ENCODE measurements around the gene SIDT2. TPM values are rescaled to one million over a fixed set of nuclear protein-coding genes. Genes with fewer than 3 reads are reported as not detected.

SIDT2 gene
- total RNA-seq, 1 experiment from 2014 or later: 37.0 TPM

DNA sequence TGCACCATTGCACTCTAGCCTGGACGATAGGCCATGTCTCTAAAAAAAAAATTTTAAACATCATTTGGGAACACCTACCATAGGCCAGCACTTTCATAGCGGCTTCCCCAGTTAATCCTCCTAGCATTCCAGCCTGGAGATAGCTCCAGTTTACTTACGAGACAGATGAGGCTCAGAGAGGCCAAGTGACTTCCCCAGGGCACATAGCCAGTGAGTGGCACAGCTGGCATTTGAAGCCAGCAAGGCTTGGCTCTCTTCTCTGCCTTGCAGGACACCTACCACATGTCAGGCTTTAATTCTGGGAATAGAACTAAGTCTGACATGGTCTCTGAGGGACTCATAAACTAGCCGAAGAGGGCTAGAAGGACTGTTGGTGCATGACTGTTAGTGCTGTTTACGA lies 15.7 kb downstream of the SIDT2 start:
- no peak overlapping the region for H3K27ac ChIP-seq (ENCODE audit: low read depth, low read length)
- H3K9me2 ChIP-seq (ENCODE audit: insufficient read depth): no peaks in the 10 kb centered on the region
- POLR2A ChIA-PET: no interaction called here
- H3K4me2 ChIP-seq (ENCODE audit: low read length): no peak overlapping the region
- DNase-seq (ENCODE audit: low read depth, low spot score) (no peak), ATAC-seq (no peak)
- H2AFZ ChIP-seq (ENCODE audit: low read depth, low read length, poor library complexity, severe bottlenecking): no peak overlapping the region
- no peaks in the 10 kb centered on the region for H3K9me3 ChIP-seq (ENCODE audit: control insufficient read depth in 1 of 2, insufficient read depth in 1 of 2, low read depth in 1 of 2, low read length in 2 of 2)
- RAD21 ChIA-PET (ENCODE audit: low non-redundant PET in 1 of 2, low total read pairs in 2 of 2, uncharacterized antibody in 2 of 2, unreplicated experiment in 2 of 2): no interaction called here
- no peak overlapping the region for H3K9ac ChIP-seq (ENCODE audit: low read length)
- no peak for TF ChIP-seq EZH2phosphoT487 (IDR thresholded peaks at IDR 0.05; ENCODE audit: borderline replicate concordance)
- no peak overlapping the region for H3K4me3 ChIP-seq (replicated peaks in 1 of 2; ENCODE audit: low read depth in 1 of 2, low read length in 2 of 2)
- H4K20me1 ChIP-seq (ENCODE audit: insufficient read depth): no peaks in the 10 kb centered on the region
- no peaks in the 10 kb centered on the region for H3K27me3 ChIP-seq (ENCODE audit: insufficient read depth, low read length)
- intact Hi-C loops (cut with micrococcal nuclease): no loop called here
- BruUV-seq (replicated peaks): no TSS peak
- peaks cover 3 to 4% of the 10 kb centered on the region in 2 experiments; a peak in 1 of 4 replicates for H3K36me3 ChIP-seq (ENCODE audit: control insufficient read depth in 1 of 2, insufficient read depth in 2 of 2, low read length in 2 of 2)
- H3K79me2 ChIP-seq (ENCODE audit: insufficient read depth, low read length): no peaks in the 10 kb centered on the region
- peaks cover 11 to 19% of the 10 kb centered on the region in 2 experiments for H3K4me1 ChIP-seq (ENCODE audit: control insufficient read depth in 1 of 2, insufficient read depth in 2 of 2, low read length in 2 of 2)
- CTCF ChIA-PET: no interaction called here

DNA sequence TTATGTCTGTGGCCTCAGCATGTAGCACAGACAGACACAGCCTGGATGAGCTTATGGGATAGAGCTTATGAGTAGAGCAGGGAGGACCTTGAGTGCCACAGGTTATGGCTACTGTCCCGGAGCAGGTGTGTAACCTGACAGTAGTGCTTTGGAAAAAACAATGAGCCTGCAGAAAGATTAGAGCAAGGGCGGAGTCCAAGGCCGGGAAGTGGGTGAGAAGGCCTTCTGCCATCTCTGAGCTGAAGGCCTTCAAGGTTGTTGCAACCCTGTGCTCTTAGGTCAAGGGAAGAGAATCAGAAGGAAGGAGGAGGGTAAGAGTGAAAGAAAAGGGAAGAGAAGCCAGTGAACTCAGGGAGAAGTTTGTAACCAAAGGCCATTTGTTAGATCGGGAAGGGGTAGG lies 16.7 kb downstream of the SIDT2 start:
- Histone ChIP-seq H3K4me2 (ENCODE audit: low read length) (no peak overlapping the region), H3K27ac (ENCODE audit: low read depth, low read length) (no peak overlapping the region), H3K9ac (ENCODE audit: low read length) (no peak overlapping the region), H3K4me1 (ENCODE audit: control insufficient read depth in 1 of 2, insufficient read depth in 2 of 2, low read length in 2 of 2) (peaks cover 13 to 26% of the 10 kb centered on the region in 2 experiments), H3K36me3 (ENCODE audit: control insufficient read depth in 1 of 2, insufficient read depth in 2 of 2, low read length in 2 of 2) (no peaks in the 10 kb centered on the region; a peak in 1 of 4 replicates), H3K9me3 (ENCODE audit: control insufficient read depth in 1 of 2, insufficient read depth in 1 of 2, low read depth in 1 of 2, low read length in 2 of 2) (no peaks in the 10 kb centered on the region), H2AFZ (ENCODE audit: low read depth, low read length, poor library complexity, severe bottlenecking) (no peak overlapping the region), H3K27me3 (ENCODE audit: insufficient read depth, low read length) (no peaks in the 10 kb centered on the region), H3K9me2 (ENCODE audit: insufficient read depth) (no peaks in the 10 kb centered on the region), H3K79me2 (ENCODE audit: insufficient read depth, low read length) (no peaks in the 10 kb centered on the region), H3K4me3 (replicated peaks in 1 of 2; ENCODE audit: low read depth in 1 of 2, low read length in 2 of 2) (no peak overlapping the region), H4K20me1 (ENCODE audit: insufficient read depth) (no peaks in the 10 kb centered on the region)
- no peak for DNase-seq (ENCODE audit: low read depth, low spot score)
- no peak for ATAC-seq
- no peak for TF ChIP-seq EZH2phosphoT487 (IDR thresholded peaks at IDR 0.05; ENCODE audit: borderline replicate concordance)
- TF ChIP-seq, protein P1, sequence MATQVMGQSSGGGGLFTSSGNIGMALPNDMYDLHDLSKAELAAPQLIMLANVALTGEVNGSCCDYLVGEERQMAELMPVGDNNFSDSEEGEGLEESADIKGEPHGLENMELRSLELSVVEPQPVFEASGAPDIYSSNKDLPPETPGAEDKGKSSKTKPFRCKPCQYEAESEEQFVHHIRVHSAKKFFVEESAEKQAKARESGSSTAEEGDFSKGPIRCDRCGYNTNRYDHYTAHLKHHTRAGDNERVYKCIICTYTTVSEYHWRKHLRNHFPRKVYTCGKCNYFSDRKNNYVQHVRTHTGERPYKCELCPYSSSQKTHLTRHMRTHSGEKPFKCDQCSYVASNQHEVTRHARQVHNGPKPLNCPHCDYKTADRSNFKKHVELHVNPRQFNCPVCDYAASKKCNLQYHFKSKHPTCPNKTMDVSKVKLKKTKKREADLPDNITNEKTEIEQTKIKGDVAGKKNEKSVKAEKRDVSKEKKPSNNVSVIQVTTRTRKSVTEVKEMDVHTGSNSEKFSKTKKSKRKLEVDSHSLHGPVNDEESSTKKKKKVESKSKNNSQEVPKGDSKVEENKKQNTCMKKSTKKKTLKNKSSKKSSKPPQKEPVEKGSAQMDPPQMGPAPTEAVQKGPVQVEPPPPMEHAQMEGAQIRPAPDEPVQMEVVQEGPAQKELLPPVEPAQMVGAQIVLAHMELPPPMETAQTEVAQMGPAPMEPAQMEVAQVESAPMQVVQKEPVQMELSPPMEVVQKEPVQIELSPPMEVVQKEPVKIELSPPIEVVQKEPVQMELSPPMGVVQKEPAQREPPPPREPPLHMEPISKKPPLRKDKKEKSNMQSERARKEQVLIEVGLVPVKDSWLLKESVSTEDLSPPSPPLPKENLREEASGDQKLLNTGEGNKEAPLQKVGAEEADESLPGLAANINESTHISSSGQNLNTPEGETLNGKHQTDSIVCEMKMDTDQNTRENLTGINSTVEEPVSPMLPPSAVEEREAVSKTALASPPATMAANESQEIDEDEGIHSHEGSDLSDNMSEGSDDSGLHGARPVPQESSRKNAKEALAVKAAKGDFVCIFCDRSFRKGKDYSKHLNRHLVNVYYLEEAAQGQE (IDR thresholded peaks at IDR 0.05; ENCODE audit: low read depth): no peak
- TF ChIP-seq, protein P2, sequence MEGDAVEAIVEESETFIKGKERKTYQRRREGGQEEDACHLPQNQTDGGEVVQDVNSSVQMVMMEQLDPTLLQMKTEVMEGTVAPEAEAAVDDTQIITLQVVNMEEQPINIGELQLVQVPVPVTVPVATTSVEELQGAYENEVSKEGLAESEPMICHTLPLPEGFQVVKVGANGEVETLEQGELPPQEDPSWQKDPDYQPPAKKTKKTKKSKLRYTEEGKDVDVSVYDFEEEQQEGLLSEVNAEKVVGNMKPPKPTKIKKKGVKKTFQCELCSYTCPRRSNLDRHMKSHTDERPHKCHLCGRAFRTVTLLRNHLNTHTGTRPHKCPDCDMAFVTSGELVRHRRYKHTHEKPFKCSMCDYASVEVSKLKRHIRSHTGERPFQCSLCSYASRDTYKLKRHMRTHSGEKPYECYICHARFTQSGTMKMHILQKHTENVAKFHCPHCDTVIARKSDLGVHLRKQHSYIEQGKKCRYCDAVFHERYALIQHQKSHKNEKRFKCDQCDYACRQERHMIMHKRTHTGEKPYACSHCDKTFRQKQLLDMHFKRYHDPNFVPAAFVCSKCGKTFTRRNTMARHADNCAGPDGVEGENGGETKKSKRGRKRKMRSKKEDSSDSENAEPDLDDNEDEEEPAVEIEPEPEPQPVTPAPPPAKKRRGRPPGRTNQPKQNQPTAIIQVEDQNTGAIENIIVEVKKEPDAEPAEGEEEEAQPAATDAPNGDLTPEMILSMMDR (IDR thresholded peaks at IDR 0.05 in 2 of 3, conservative IDR thresholded peaks at IDR 0.05 in 1 of 3; ENCODE audit: borderline replicate concordance in 1 of 3, insufficient read depth in 1 of 3, low read depth in 2 of 3, low read length in 2 of 3): no peak
- TF ChIP-seq CBX3 (IDR thresholded peaks at IDR 0.05; ENCODE audit: low read depth): no peak
- TF ChIP-seq, protein P3, sequence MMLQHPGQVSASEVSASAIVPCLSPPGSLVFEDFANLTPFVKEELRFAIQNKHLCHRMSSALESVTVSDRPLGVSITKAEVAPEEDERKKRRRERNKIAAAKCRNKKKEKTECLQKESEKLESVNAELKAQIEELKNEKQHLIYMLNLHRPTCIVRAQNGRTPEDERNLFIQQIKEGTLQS (IDR thresholded peaks at IDR 0.05): no peak
- no peak for TF ChIP-seq EZH2 (IDR thresholded peaks at IDR 0.05)
- no peak for TF ChIP-seq ZNF274 (IDR thresholded peaks at IDR 0.05; ENCODE audit: low read depth, low read length)
- TF ChIP-seq POLR2A (IDR thresholded peaks at IDR 0.05; ENCODE audit: borderline replicate concordance, extremely low read depth, insufficient read depth, insufficient read length): no peak
- no peak for TF ChIP-seq EGR1 (IDR thresholded peaks at IDR 0.05; ENCODE audit: low read depth)
- TF ChIP-seq ELF1 (IDR thresholded peaks at IDR 0.05; ENCODE audit: borderline replicate concordance, low read depth): no peak
- TF ChIP-seq FOSL1 (IDR thresholded peaks at IDR 0.05; ENCODE audit: low read depth): no peak
- TF ChIP-seq, protein P4, sequence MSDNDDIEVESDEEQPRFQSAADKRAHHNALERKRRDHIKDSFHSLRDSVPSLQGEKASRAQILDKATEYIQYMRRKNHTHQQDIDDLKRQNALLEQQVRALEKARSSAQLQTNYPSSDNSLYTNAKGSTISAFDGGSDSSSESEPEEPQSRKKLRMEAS (IDR thresholded peaks at IDR 0.05): no peak
- BruUV-seq (replicated peaks): no TSS peak
- intact Hi-C loops (cut with micrococcal nuclease): no loop called here
- POLR2A ChIA-PET: no interaction called here
- CTCF ChIA-PET: no interaction called here
- RAD21 ChIA-PET (ENCODE audit: low non-redundant PET in 1 of 2, low total read pairs in 2 of 2, uncharacterized antibody in 2 of 2, unreplicated experiment in 2 of 2): no interaction called here
